Pancreas (tissue), 10 donors: ENCODE data around the gene PACRG. TPM values are rescaled to one million over a fixed set of nuclear protein-coding genes. Genes with fewer than 3 reads are reported as not detected.

Source experiments
- ATAC-seq, 4 donors: fragments of 200-7000 bp; cut with Tn5 transposase; one replicate each; pipeline versions ENCODE4 v1.8.0 to v1.9.1; 2020; ENCODE audit warnings: mild to moderate bottlenecking in 4 of 4, moderate library complexity in 4 of 4
- DNase-seq, 6 donors: peaks; one replicate each; pipeline ENCODE4 v3.0.0-alpha.2; 2020
- FAIRE-seq: peaks from 2 replicates; lab custom pipeline; 2012; peaks lifted over from hg19 to GRCh38; lab: Jason Lieb, UNC
- H3K27ac ChIP-seq, 4 donors: fragments of 200-600 bp; sonication (generic); 1 replicate in 3 of 4; 2 replicates in 1 of 4; pipeline versions ENCODE4 v1.5.0 to v1.8.0; 2020
- H3K27me3 ChIP-seq, 4 donors: fragments of 200-600 bp; one replicate each; pipeline ENCODE4 v1.8.0; 2021
- H3K36me3 ChIP-seq, 3 donors: fragments of 200-600 bp; sonication (generic) in 1 of 3; one replicate each; pipeline versions ENCODE4 v1.5.0 to v1.8.0; 2020 to 2021
- H3K4me1 ChIP-seq, 3 donors: fragments of 200-600 bp; one replicate each; pipeline ENCODE4 v1.8.0; 2021
- H3K4me3 ChIP-seq, 4 donors: fragments of 200-600 bp; sonication (generic) in 2 of 4; one replicate each; pipeline versions ENCODE4 v1.5.0 to v1.8.0; 2020 to 2021
- H3K9me3 ChIP-seq, 4 donors: fragments of 200-600 bp; one replicate each; pipeline ENCODE4 v1.8.0; 2021
- CTCF ChIP-seq, 4 donors: fragments of 200-600 bp; sonication (generic) in 3 of 4; IDR thresholded peaks; one replicate each; pipeline versions ENCODE4 v1.5.0 to v1.8.0; 2021; ENCODE audit warnings: antibody characterized with exemption in 4 of 4
- WGBS, 2 donors: extraction: QIAGEN DNeasy Blood & Tissue Kit; methylation state at CpG; one replicate each; pipeline ENCODE4 v1.1.7; 2013; 5-methylcytosine and 5-hydroxymethylcytosine counted together
- intact Hi-C, 3 donors: fragments of 100-400 bp; cut with DNase I; formaldehyde crosslinking; loops; one replicate each; pipeline versions ENCODE4 v1.11.1 to v1.14.2; 2022
- polyA plus RNA-seq, 2 donors: library from polyadenylated mRNA; stranded (reverse); fragments of 200-250 nt; gene quantifications; one replicate each; pipeline ENCODE4 v1.2.3, GENCODE V29; 2013
- total RNA-seq, 6 donors: library from RNA; stranded (reverse); fragmentation: NEBNext Ultra II Directional in 4 of 6; extraction: Animal tissue kit (Norgen Biotek cat#: 25700) in 4 of 6; gene quantifications; one replicate each; pipeline versions ENCODE4 v1.2.1 to v1.2.4, GENCODE V29; 2021 to 2023
- donor health status: healthy with polysubstance abuse.
- donor health status: DM: no; HTN: no; CAD: no; lungs with moderate emphysema.
- donor health status: DM: no; HTN: no; CAD: no.
- donor health status: control.
- donor health status: control.
- donor health status: Bipolar disorder and iron deficiency.
- donor health status: DM: yes; HTN: yes; CAD: no.
- donor health status: DM: no; HTN: no; CAD: no.
- donor health status: DM: no; HTN: no; CAD: no.
- donor health status: DM: yes; HTN: yes; CAD: no.

The PACRG gene
- total and polyA plus RNA-seq, 8 donors, result 2.5 to 7.1 (median 3.5) TPM

GRCh38 chr6:163241683-163242082, 513.9 kb downstream of the PACRG start:
- Histone ChIP-seq H3K9me3 (no peaks in the 10 kb centered on the region), H3K27ac (no peak overlapping the region), H3K4me1 (peaks cover 0 to 3% (median 0%) of the 10 kb centered on the region in 3 donors), H3K36me3 (no peaks in the 10 kb centered on the region), H3K27me3 (no peaks in the 10 kb centered on the region), H3K4me3 (no peak overlapping the region)
- ATAC-seq, result no peak
- no peak for TF ChIP-seq CTCF (IDR thresholded peaks at IDR 0.05)
- FAIRE-seq, result no peak
- intact Hi-C loops, result no loop called here
- no peak for DNase-seq
- WGBS, 2 donors, result 74 to 89% methylated on average over 4 of the region's 4 CpGs

GRCh38 chr6:163243083-163243482, 515.3 kb downstream of the PACRG start:
- 77 to 79% methylated on average over 8 of the region's 8 CpGs for WGBS, 2 donors
- H3K27ac ChIP-seq, result no peak overlapping the region
- no peak for TF ChIP-seq CTCF (IDR thresholded peaks at IDR 0.05)
- no peak for FAIRE-seq
- peaks cover 0 to 7% (median 0%) of the 10 kb centered on the region in 3 donors for H3K4me1 ChIP-seq
- DNase-seq, result no peak
- no peaks in the 10 kb centered on the region for H3K9me3 ChIP-seq
- H3K4me3 ChIP-seq, result no peak overlapping the region
- no peaks in the 10 kb centered on the region for H3K27me3 ChIP-seq
- no peak for ATAC-seq
- intact Hi-C loops, result no loop called here
- H3K36me3 ChIP-seq, result no peaks in the 10 kb centered on the region

GRCh38 chr6:163243692-163244589, 516.2 kb downstream of the PACRG start:
- DNase-seq (no peak), FAIRE-seq (no peak), ATAC-seq (no peak)
- intact Hi-C loops, result no loop called here
- Histone ChIP-seq H3K27me3 (no peaks in the 10 kb centered on the region), H3K4me3 (no peak overlapping the region), H3K36me3 (no peaks in the 10 kb centered on the region), H3K9me3 (no peaks in the 10 kb centered on the region), H3K27ac (no peak overlapping the region), H3K4me1 (peaks cover 0 to 7% (median 0%) of the 10 kb centered on the region in 3 donors)
- WGBS, 2 donors, result 77 to 82% methylated on average over 11 of the region's 11 CpGs
- no peak for TF ChIP-seq CTCF (IDR thresholded peaks at IDR 0.05)

GRCh38 chr6:163248051-163248450, 520.3 kb downstream of the PACRG start:
- Histone ChIP-seq H3K36me3 (no peaks in the 10 kb centered on the region), H3K27me3 (no peaks in the 10 kb centered on the region), H3K4me1 (peaks cover 0 to 7% (median 0%) of the 10 kb centered on the region in 3 donors), H3K27ac (no peak overlapping the region), H3K4me3 (no peak overlapping the region), H3K9me3 (no peaks in the 10 kb centered on the region)
- no peak for ATAC-seq
- intact Hi-C loops, result no loop called here
- WGBS, 2 donors, result 91 to 97% methylated on average over 4 of the region's 4 CpGs
- no peak for TF ChIP-seq CTCF (IDR thresholded peaks at IDR 0.05)
- no peak for DNase-seq
- FAIRE-seq, result no peak

GRCh38 chr6:163249651-163250101, 521.9 kb downstream of the PACRG start:
- WGBS, 2 donors, result 83 to 87% methylated on average over 8 of the region's 8 CpGs
- DNase-seq (no peak), FAIRE-seq (no peak), ATAC-seq (no peak)
- Histone ChIP-seq H3K9me3 (no peaks in the 10 kb centered on the region), H3K27ac (no peak overlapping the region), H3K4me3 (no peak overlapping the region), H3K27me3 (no peaks in the 10 kb centered on the region), H3K4me1 (peaks cover 0 to 7% (median 0%) of the 10 kb centered on the region in 3 donors), H3K36me3 (no peaks in the 10 kb centered on the region)
- intact Hi-C loops, result no loop called here
- no peak for TF ChIP-seq CTCF (IDR thresholded peaks at IDR 0.05)
